Panc1 (cell line): ENCODE measurements around the gene TMEM200B.

ENCODE experiments used
- POLR2AphosphoS5 ChIP-seq: IDR thresholded peaks from 2 replicates; pipeline ENCODE4 v1.6.1; 2012; ENCODE audit warnings: mild to moderate bottlenecking, low read depth, low read length, moderate library complexity
- SIN3A ChIP-seq: IDR thresholded peaks from 2 replicates; pipeline ENCODE4 v1.6.1; 2012; ENCODE audit warnings: low read depth, mild to moderate bottlenecking, low read length, moderate library complexity, borderline replicate concordance; ENCODE audit not compliant: insufficient read depth
- TCF7L2 ChIP-seq: IDR thresholded peaks from 2 replicates; pipeline ENCODE4 v1.6.1; 2011; ENCODE audit warnings: mild to moderate bottlenecking, low read depth, low read length, inconsistent platforms
- TF ChIP-seq, protein P1 (sequence below): fragments of 450-650 bp; IDR thresholded peaks from 2 replicates; pipeline ENCODE4 v1.5.1; 2017; ENCODE audit warnings: mild to moderate bottlenecking
- TF ChIP-seq, protein P2 (sequence below), 2 experiments: IDR thresholded peaks; 2 replicates each; pipeline ENCODE4 v1.6.1; 2011 to 2012; ENCODE audit warnings: low read depth in 2 of 2, control low read depth in 1 of 2, low read length in 1 of 2, mild to moderate bottlenecking in 1 of 2, moderate library complexity in 1 of 2; ENCODE audit not compliant: insufficient read depth in 1 of 2

GRCh38 chr1:29123887-29124365 lies at the start of gene TMEM200B:
- no peak for TF ChIP-seq POLR2AphosphoS5
- TF ChIP-seq, protein P1, sequence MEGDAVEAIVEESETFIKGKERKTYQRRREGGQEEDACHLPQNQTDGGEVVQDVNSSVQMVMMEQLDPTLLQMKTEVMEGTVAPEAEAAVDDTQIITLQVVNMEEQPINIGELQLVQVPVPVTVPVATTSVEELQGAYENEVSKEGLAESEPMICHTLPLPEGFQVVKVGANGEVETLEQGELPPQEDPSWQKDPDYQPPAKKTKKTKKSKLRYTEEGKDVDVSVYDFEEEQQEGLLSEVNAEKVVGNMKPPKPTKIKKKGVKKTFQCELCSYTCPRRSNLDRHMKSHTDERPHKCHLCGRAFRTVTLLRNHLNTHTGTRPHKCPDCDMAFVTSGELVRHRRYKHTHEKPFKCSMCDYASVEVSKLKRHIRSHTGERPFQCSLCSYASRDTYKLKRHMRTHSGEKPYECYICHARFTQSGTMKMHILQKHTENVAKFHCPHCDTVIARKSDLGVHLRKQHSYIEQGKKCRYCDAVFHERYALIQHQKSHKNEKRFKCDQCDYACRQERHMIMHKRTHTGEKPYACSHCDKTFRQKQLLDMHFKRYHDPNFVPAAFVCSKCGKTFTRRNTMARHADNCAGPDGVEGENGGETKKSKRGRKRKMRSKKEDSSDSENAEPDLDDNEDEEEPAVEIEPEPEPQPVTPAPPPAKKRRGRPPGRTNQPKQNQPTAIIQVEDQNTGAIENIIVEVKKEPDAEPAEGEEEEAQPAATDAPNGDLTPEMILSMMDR: no peak
- no peak for TF ChIP-seq TCF7L2
- TF ChIP-seq, protein P2, sequence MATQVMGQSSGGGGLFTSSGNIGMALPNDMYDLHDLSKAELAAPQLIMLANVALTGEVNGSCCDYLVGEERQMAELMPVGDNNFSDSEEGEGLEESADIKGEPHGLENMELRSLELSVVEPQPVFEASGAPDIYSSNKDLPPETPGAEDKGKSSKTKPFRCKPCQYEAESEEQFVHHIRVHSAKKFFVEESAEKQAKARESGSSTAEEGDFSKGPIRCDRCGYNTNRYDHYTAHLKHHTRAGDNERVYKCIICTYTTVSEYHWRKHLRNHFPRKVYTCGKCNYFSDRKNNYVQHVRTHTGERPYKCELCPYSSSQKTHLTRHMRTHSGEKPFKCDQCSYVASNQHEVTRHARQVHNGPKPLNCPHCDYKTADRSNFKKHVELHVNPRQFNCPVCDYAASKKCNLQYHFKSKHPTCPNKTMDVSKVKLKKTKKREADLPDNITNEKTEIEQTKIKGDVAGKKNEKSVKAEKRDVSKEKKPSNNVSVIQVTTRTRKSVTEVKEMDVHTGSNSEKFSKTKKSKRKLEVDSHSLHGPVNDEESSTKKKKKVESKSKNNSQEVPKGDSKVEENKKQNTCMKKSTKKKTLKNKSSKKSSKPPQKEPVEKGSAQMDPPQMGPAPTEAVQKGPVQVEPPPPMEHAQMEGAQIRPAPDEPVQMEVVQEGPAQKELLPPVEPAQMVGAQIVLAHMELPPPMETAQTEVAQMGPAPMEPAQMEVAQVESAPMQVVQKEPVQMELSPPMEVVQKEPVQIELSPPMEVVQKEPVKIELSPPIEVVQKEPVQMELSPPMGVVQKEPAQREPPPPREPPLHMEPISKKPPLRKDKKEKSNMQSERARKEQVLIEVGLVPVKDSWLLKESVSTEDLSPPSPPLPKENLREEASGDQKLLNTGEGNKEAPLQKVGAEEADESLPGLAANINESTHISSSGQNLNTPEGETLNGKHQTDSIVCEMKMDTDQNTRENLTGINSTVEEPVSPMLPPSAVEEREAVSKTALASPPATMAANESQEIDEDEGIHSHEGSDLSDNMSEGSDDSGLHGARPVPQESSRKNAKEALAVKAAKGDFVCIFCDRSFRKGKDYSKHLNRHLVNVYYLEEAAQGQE (IDR thresholded peaks at IDR 0.05; ENCODE audit: insufficient read depth in 1 of 2, low read depth in 2 of 2, low read length in 1 of 2): no peak
- TF ChIP-seq SIN3A: no peak
